C4-2B (cell line): Measurements from ENCODE around the gene SCARB1.

Experiments used
- CTCF ChIP-seq: fragments of 450-650 bp; conservative IDR thresholded peaks from 2 replicates; pipeline ENCODE4 v1.5.1; 2017; ENCODE audit warnings: mild to moderate bottlenecking
- ZFX ChIP-seq: fragments of 450-650 bp; IDR thresholded peaks from 2 replicates; pipeline ENCODE4 v1.6.1; 2017

DNA sequence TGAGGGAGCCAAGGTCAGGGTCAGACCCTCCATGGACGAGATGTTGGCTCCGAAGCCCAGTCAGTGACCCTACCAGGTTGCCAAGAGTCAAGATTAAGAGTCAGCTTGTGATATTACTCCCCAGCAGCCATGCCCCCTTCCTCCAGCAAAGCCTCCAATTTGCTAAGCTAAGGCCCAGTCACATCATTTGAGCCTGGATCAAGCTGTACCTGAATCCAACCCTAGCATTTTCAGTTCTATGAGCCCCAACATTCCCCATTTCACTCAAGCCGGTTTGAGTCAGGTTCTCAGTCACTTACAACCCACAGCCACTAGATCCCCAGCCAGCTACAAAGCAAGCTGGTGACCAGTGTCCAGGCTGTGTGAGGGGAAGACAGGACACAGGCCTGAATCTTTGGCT lies 49.9 kb downstream of the SCARB1 start:
- TF ChIP-seq CTCF (no peak), ZFX (no peak)
